Activated naive CD8-positive, alpha-beta T cell treated with anti-CD3 and anti-CD28 coated beads, Interleukin-2, amount 10 ng/mL, durations not matched to agents 7 days and 5 days (primary cell): ENCODE measurements around the gene SNIP1. TPM values are rescaled to one million over a fixed set of nuclear protein-coding genes. Genes with fewer than 3 reads are reported as not detected.

ENCODE experiments used
- ATAC-seq: fragments of 150-1000 bp; cut with Tn5 transposase; one replicate; pipeline ENCODE4 v1.10.0; 2021; ENCODE audit warnings: low read depth, moderate library complexity
- POLR2A ChIA-PET: fragments of 350-600 bp; sonication (Branson Sonifier 250); formaldehyde crosslinking; loops from one replicate; lab custom pipeline; 2021; ENCODE audit warnings: antibody characterized with exemption; lab: Charles Lee
- DNase-seq: peaks from one replicate; pipeline ENCODE4 v3.0.0; 2021
- H3K27ac Mint-ChIP-seq: one replicate; pipeline ENCODE4 v1.8.0; 2022; ENCODE audit warnings: mild to moderate bottlenecking, mixed read lengths
- H3K27me3 Mint-ChIP-seq: one replicate; pipeline ENCODE4 v1.8.0; 2022; ENCODE audit warnings: mild to moderate bottlenecking, moderate library complexity, mixed read lengths
- H3K36me3 Mint-ChIP-seq: one replicate; pipeline ENCODE4 v1.8.0; 2021; ENCODE audit warnings: mild to moderate bottlenecking, mixed read lengths
- H3K4me1 Mint-ChIP-seq: one replicate; pipeline ENCODE4 v1.8.0; 2021; ENCODE audit warnings: mixed read lengths
- H3K4me3 Mint-ChIP-seq: one replicate; pipeline ENCODE4 v1.8.0; 2022; ENCODE audit warnings: mild to moderate bottlenecking, moderate library complexity, mixed read lengths
- H3K9me3 Mint-ChIP-seq: one replicate; pipeline ENCODE4 v1.8.0; 2021; ENCODE audit warnings: mixed read lengths
- microRNA-seq: library from miRNA; unstranded; fragments of <30 nt; microRNA quantifications from one replicate; pipeline ENCODE4 v1.2.0, GENCODE V29; 2022
- total RNA-seq, 2 experiments: library from RNA; stranded (reverse); gene quantifications; one replicate each; pipeline ENCODE4 v1.2.3, GENCODE V29; 2021

Gene SNIP1
- total RNA-seq, 2 experiments from 2014 or later = 29.3 to 32.3 TPM

GRCh38 chr1:37493336-37494098 is 60.6 kb downstream of the SNIP1 start:
- H3K4me1 Mint-ChIP-seq = no peaks in the 10 kb centered on the region
- H3K9me3 Mint-ChIP-seq = no peaks in the 10 kb centered on the region
- H3K27me3 Mint-ChIP-seq = no peaks in the 10 kb centered on the region
- H3K4me3 Mint-ChIP-seq = no peak overlapping the region
- no peak for ATAC-seq
- DNase-seq = no peak
- POLR2A ChIA-PET = interaction anchor here (1.7 kb wide), 1 partner anchor 25 kb away, joined by 6 read pairs; no protein-coding TSS in a partner anchor
- H3K36me3 Mint-ChIP-seq = peaks cover 13% of the 10 kb centered on the region
- H3K27ac Mint-ChIP-seq = no peak overlapping the region

GRCh38 chr1:37487619-37487984 is 66.5 kb downstream of the SNIP1 start:
- H3K27ac Mint-ChIP-seq = peak overlapping the region; percentile 71
- ATAC-seq (no peak), DNase-seq (no peak)
- H3K4me1 Mint-ChIP-seq = peaks cover 11% of the 10 kb centered on the region
- POLR2A ChIA-PET = interaction anchor here (0.6 to 4.9 kb wide), 9 partner anchors 9 to 336 kb away, joined by 3 to 71 read pairs (median 3); partner anchors contain the start of genes MEAF6 and ZC3H12A
- H3K4me3 Mint-ChIP-seq = no peak overlapping the region
- no peaks in the 10 kb centered on the region for H3K27me3 Mint-ChIP-seq
- H3K36me3 Mint-ChIP-seq = peaks cover 9% of the 10 kb centered on the region
- no peaks in the 10 kb centered on the region for H3K9me3 Mint-ChIP-seq

DNA sequence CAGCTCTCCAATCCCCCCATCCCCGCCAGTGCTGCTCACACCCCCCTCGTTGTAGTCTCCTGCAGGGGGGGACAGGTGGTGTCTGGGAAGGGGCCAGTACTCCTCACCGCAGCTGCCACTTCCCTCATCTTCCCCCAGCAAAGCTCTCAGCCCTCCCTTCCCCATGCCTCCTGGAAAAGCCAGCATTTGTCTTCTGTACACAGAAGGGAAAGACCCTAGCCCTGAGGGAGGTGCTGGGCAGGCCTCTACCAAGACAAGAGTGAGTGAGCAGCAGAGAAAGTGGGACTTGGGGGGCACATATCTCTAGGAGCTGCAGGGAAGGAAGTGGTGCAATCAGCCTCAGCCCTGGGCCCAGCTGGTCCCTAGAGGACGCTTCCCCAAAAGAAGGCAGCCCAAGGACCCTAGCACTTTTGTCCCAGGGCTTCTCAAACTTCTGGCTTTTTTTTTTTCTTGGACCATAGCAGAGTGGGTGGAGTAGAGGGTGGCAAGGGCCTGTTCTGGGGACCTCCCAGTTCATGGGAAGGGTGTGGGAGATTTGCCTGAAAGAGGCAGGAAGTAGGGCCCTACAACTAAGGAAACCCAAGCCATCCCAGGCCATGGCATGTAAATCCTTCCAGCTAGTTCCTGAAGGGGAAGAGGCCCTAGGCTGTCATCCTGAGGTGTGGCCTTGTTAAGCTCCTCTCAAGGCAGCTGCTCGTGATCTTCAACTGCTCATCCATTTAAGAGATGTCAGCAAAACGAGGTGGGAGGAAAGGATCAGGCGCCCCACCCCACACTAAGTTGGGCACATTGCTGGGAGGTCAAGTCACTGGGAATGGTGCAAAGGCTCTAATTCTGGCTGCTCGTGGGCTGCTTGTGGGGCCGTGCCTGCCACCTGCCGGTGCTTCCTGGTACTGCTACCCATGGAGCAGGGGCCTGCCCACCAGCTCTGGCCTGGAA is 67.1 kb downstream of the SNIP1 start:
- ATAC-seq (peak; percentile 50), DNase-seq (peak; percentile 88)
- Mint-ChIP-seq H3K27ac (peak overlapping the region; percentile 71), H3K27me3 (no peaks in the 10 kb centered on the region), H3K36me3 (peaks cover 12% of the 10 kb centered on the region), H3K4me1 (peaks cover 11% of the 10 kb centered on the region), H3K4me3 (no peak overlapping the region), H3K9me3 (no peaks in the 10 kb centered on the region)
- POLR2A ChIA-PET = interaction anchor here (0.6 to 4.9 kb wide), 11 partner anchors 8 to 1341 kb away, joined by 3 to 71 read pairs (median 5); partner anchors contain the start of gene ZC3H12A

- Mint-ChIP-seq H3K27me3 (no peaks in the 10 kb centered on the region), H3K27ac (peak overlapping the region; percentile 30), H3K4me3 (no peak overlapping the region), H3K4me1 (peaks cover 15% of the 10 kb centered on the region), H3K36me3 (peaks cover 12% of the 10 kb centered on the region), H3K9me3 (no peaks in the 10 kb centered on the region)
- no peak for ATAC-seq
- POLR2A ChIA-PET = interaction anchor here (0.7 to 4.9 kb wide), 5 partner anchors 12 to 31 kb away, joined by 5 to 71 read pairs (median 13); partner anchors contain the start of genes MEAF6 and ZC3H12A
- DNase-seq = no peak
Observed at GRCh38 chr1:37485902-37486679, 68.0 kb downstream of the SNIP1 start.

Small RNAs within 50 kb of the gene (microRNA-seq; reads per million reads assigned to microRNA genes)
- not detected for gene MIR5581

Other genes starting within 250 kb of the SNIP1 start
- gene ZC3H12A, start 79.7 kb downstream of the SNIP1 start, total RNA-seq = 10 to 100 TPM; 31.0 to 34.6 TPM
- gene MEAF6, start 39.5 kb downstream of the SNIP1 start, total RNA-seq = 10 to 100 TPM; 73.8 to 80.6 TPM
- under 1 TPM in 1 of 2 experiments, not detected in 1; 0.11 TPM for gene DNALI1, start 2.6 kb upstream of the SNIP1 start, total RNA-seq
- 10 to 100 TPM; 45.2 to 46.9 TPM for gene GNL2, start 41.6 kb upstream of the SNIP1 start, total RNA-seq
- not detected for gene RSPO1, start 80.6 kb upstream of the SNIP1 start, total RNA-seq
- 10 to 100 TPM; 64.7 to 67.0 TPM for gene CDCA8, start 138.2 kb upstream of the SNIP1 start, total RNA-seq
- gene EPHA10, start 210.8 kb upstream of the SNIP1 start, total RNA-seq = not detected
- gene MANEAL, start 239.6 kb upstream of the SNIP1 start, total RNA-seq = 1 to 10 TPM; 1.3 to 1.4 TPM